HG03460 (cell line): ENCODE measurements around the gene DENND4A.

Experiments used
- ATAC-seq: cut with Tn5 transposase; IDR thresholded peaks from one replicate; pipeline ENCODE4 v1.9.1; 2021; ENCODE audit not compliant: unreplicated experiment

Gene DENND4A

GRCh38 chr15:65610871-65611718, 181.0 kb downstream of the DENND4A start, which contains the start of gene INTS14:
Gene INTS14, minus strand, starts transcription at chr15:65611131. Its CDS starts 3,751 bp downstream, at chr15:65607380.
- ATAC-seq = peak; percentile 94
